GM19240 (cell line): ENCODE measurements around the gene PIAS3.
"Not testable (repeated sequence)": the region's sequence is repeated elsewhere in the genome, so short reads cannot be mapped to it uniquely, and the experiment has no call there.

Experiments
- DNase-seq: peaks from one replicate; pipeline ENCODE4 v3.0.0; 2011; ENCODE audit warnings: low spot score; ENCODE audit not compliant: insufficient read length

The PIAS3 gene

DNA sequence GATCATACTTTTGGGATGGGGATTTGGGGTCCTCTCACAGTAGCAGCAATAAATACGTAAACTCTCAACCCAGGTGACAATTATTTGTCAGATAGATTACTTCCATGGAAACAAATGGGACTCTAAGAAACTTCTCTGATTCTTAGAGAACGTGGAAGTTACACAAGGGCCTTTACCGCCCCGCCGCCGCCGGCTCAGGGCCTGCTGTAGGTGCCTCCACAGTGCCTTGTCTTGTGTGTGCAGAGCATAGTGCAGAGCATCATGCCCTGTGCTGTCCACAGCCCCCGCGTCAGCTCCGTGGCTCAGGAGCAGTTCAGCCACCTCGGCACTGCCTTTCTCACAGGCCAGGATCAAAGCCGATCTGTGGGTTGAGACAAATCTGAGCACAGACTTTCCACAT, 15.8 kb upstream of the PIAS3 start:
- DNase-seq, result no peak

DNA sequence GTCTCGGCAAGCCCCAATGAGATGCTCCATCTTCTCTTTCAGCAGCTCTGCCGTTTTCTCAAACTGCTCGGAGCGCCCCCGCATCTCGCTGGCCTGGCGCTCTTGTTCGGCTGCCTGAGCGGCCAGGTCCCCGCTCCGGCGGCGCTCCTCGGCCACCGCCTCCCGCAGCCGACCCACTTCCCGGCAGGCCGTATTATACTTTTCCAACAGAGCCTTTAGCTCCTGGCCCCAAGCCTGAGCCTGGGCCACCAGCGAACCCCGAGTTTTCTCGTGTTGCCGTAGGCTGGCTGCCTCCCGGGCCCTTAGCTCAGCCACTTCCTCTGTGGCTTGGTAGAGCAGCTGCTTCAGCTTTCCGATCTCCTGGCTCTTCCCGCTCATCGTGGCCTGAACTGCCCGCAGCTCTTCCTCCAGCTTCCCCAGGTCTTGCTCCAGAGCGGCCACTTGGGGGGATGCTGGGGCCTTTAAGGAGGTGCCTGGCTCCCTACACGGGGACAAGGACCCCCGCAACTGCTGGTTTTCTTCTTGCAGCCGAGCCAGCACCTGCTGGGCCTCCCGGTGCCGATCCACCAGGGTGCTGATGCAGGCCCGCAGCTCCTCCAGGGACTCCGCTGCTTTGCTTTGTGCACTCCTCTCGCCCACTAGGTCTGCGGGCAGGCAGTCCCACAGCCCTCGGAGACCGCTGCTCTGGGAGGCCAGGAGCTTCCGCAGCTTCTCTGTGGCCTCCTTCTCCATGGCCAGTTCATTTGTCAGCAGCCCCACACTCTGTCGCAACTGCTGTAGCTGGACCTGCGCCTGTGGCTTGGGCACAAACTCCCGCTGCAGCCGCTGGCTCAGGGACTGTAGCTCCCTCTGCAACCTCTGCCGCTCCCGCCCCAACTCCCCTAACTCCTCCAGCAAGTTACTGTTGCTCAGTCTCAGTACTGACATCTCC, 13.4 kb upstream of the PIAS3 start:
- no peak for DNase-seq

DNA sequence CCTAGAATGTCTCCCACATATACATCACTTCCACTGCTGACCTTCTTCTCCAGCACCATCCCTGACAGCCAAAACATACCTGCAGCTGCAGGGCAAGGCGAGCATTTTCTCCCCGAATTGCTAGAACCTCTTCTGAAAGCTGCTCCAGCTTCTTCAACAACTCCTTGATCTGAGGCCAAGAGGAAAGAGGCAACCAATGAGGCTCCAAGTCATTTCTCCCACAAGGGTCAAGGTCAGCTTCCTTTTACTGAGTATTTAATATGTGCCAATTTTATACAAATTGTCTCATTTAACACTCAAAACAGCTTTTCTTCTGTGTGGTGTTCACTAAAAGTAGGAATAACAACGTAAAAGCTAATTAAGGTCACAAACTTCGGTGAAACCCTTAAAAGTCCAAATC, 9.4 kb upstream of the PIAS3 start:
- no peak for DNase-seq

DNA sequence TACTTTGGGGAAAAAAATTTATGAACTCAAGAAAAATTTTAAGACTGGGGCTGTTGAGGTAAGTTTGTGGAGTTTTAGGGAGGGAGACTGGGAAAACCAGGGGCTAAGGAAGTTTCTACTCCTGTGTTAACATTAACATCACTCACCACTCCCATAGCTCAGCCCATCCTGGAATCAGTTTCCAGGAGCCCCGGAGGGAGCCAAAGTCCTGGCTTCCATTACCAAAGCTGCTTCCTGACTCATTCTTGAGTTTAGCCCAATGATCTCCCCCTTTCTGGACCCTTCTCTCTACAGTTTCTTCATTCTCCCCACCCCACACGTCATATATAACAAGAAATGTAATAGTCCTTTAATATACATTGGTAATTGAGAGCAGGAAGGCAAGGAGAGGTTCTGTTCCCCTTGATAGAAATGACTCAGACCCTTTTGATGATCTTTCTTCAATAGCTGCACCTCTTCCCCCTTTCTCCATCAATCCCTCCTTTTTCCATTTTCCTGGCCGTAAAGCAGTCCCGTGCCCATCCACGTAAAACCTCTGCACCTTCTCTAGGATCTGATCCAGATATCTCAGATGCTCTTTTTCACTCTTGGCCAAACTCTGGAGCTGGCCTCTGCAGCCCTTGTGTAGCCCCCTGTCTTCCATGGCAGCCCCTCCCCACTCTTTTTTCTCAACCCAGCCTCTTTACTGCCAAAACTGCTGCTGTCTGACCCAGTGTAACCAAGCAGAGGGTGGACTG, 4.6 kb upstream of the PIAS3 start:
- no peak for DNase-seq

DNA sequence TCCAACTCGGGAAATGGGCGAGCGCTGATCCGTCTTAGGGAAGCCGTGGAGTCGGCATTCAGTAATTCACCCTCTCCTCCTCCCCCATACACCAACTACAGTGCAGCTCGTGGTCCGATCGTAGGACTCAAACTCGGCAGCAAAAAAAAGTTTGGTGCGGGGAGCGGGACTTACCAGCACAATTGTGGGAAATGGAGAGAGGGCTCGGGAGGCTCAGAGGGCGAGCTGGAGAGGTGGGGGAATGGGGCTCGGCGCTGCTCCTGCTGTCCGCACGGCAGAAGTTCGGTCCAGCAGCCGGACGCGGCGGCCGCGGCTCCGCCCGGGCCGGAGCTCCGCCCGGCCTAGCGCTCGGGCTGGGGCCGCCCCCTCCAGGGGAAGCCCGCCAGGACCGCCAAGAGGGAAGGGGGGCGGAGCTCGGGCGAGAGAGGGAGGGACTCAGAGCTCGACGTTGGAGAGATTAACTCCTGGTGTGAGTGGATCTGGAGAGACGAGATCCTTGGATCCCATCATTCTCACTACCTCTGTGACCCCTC, 676 bp upstream of the PIAS3 start:
- DNase-seq, result peak; percentile 82

DNA sequence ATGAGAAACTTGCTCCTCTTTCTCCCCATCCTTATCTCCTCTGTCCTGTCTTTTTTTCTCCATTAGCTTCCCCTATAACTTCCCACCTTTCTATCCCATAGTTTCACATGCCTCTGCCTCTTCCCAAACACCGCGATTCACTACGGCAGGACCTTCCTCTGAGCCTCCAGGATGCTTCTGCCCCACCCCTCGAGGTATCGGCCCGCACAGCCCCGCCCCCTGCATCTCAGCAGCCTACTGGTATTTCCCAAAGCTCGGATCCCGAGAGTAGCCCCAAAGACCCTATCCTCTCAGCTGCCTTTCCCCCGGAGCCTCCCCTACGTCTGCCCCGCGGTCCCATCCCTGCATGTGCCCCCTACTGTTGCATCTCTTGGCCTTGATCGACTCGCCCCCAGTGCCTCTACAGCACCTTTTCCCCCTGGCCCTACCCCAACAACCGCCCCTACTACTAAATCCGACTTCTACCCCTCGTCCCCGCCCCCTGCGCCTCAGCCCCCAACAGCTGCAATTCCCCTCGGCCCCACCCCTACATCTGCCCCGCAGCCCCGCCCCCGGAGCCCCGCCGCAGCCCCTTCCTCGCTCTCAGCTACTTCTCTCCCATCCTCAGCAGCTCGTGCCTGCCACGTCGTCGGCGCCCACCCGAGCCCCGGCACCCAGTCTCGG, 512 bp downstream of the PIAS3 start:
- peak; percentile 37 for DNase-seq

DNA sequence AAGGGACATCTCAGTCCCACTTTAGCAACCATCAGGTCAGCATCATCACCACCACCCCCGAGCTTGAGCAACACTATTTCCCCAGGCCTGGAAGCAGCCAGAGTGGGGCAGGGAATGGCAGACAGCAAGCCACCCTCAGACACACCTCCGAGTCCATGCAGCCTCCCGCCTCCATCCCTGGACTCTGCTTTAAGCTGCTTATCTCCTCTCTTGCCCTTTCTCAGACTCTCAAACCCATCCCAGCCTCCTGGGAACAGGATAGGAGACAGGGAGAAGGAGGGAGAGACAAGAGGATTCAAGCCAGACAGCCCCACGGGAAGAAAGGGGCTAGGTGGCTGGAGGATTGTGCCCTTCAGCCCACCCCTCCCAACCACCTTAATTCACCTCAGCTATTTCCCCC, 1.7 kb downstream of the PIAS3 start:
- no peak for DNase-seq

DNA sequence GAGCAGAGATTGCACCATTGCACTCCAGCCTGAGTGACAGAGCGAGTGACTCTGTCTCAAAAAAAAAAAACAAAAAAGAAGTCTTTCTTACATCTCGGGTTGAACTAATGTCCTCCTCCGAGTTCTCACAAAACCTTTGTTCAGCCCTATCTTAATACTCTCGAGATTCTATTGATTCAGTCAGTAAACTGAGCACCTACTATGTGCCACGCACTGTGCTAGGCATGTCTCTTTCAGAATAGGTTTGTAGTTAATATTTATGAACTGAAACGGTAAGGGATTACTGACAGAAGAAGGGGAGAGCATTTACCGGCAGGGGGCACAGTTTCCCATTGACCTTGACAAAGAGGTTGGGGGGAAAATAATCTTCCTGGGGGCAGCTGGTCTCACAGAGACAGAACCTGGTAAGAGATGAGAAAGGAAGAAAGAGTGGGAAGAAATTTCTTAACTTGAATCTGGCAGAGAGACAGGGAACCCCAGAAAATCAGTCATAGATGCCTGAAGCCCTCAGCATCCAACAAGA, 3.4 kb downstream of the PIAS3 start:
- DNase-seq, result no peak

DNA sequence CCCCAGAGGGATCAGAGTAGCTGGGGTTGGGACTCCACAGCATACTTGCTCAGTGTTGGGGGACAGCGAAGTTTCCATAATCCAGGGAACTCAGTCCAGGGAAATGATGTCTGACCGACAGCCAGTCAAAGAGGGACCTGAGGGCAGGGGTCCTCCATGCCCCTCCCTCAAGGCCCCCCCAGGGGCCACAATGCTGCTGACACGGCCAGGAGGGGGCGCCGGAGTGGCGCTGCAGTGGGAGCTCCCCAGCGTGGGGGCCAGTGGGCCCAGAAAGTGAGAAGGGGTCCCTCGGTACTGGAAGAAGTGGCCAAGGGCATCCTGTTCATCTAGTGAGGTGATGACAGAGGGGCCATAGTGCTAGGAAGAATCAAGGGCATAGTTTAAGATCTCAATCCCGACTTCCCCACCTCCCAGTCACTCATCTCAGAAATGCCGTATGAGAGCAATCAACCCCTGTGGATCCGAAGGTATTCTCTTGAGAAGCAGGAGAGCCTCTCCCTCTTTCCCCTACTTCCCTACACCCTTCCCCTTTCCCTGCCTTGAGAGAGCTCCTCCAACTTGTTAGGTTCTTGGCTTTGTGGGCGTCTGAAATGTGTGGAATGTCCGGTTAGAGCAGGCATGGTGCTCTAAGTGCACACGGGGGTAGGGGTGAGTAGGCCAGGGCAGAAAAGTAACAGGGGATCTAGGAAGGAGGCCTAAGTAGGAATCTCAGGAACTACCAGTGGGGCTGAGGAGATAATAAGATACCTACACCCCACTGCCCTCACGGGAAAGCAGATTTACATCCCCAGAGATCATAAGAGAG, 9.3 kb downstream of the PIAS3 start:
- DNase-seq, result no peak

DNA sequence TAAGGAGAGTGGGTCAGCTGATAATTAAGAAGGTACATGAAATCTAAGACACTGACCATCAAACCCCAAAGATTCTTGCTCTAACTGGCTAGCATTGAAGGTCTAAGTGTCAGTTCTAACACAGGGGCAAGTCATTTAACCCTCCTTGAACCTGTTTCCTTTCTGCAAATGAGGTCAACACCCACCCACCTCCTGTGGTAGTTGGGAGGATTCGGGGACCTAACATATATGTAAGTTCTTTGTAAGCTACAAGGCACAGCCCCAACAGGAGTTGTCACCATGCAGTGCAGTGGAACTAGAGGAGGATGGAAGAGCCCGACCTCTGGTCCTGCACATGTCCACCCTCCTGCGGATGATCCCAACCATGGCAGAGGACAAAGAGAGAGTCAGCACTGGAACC, 11.1 kb downstream of the PIAS3 start:
- DNase-seq, result no peak

DNA sequence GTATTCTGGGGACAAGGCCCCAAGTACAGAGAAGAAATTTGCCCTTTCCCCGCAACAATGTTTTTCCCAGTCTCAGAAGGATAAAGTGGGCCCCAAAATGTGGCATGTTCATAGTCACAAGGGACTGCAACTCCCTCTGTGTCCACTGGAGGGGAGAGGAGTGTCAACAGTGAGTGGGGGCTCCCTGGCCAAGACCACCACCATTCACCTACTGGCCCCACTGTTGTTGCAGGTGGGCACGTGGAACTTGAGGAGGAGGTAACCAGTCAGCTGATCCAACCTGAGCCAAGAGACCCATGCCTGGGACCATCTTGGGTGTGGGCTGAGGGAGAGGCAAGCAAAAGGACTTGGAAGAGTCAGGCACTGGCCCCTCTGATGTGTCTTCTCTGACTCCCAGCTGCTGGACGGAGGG, 12.7 kb downstream of the PIAS3 start:
- DNase-seq, result peak; percentile 44

DNA sequence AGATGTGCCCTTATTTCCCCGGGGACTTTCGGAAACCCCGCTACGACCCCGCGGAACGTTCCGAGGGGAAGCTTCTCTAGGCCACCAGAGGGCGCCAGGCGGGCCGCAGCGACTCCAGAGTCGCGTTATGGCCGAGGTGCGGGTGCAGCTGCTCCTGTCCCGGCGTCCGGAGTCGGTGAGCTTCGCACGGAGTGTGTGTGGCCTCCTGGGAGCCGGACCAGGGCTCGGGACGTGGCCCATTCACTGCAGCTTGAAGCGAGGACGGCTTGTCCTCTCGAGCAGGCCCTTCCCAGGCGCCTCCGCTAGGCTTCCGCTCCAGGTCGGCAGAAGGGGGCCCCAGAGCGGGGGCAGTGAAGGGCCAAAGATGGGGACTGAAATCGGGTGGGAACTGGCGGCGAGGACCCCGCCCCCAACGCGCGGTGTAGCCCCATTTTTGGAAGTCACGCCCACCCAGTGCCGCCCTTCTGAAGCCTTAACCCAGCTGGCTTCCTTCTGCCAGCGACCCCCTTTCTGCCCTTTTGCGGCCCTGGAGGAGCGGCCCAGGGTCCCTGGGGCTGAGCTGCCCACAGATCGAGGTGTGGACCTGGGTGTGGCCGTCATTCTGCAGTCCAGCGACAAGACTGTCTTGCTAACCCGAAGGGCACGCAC, 13.2 kb downstream of the PIAS3 start, which contains the start of gene NUDT17:
Gene NUDT17 (plus strand): TSS at position 117 of the 648 bp plus-strand sequence. CDS start 11 bp downstream, at position 128.
- peak; percentile 74 for DNase-seq

DNA sequence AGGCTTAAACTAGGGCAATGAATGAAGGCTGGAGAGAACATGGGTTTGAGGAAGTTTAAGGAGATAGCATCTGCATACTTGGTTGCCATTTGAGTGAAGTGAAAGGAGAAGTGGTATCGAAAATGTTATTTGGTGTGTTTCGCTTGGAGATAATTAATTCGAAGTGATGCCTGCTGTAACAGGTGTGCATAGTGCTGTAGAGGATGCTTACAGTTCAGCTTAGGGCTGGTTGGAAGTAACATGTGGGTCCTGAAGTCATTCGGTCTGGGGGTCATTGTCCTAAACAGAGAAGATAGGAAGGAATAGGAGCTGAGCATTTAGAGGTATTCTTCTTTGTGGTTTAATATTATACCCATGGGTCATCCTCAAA, 13.8 kb downstream of the PIAS3 start:
- peak; percentile 27 for DNase-seq

DNA sequence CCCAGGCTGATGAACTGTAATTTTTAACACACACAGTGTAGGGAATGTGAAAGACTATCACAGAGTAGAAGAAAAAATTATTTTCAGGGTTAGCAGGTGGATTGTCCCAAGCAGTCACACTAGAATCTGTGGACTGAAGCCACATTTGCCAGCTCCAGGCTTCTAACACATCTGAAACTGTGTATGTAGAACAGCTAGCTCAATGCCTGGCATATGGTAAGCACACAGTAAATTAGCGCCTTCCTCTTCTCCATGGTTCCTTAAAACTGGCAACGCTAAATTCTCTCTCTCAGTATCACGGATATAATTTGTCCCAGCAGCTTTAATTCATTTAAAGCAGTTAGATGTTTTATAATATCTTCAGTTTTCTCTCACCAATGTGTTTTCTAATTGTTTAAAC, 15.8 kb downstream of the PIAS3 start:
- no peak for DNase-seq

DNA sequence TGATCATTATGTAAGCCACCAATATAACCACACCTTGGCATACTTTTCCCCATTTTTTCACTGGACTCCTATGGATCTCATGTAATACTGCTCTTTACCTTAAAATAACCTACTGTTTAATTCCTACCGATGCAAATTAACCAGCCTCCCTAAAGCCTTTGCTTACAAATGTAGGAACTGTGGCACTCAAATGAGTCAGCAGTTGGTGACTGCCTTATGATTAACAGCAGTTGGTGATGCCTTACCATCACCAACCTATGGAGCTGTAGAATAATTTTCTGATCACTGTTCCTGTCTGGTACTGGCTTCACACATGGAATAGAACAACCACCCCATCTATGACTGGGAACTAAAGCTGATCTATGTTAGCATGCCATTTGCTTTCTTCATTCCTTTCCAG, 21.2 kb downstream of the PIAS3 start:
- DNase-seq, result no peak

DNA sequence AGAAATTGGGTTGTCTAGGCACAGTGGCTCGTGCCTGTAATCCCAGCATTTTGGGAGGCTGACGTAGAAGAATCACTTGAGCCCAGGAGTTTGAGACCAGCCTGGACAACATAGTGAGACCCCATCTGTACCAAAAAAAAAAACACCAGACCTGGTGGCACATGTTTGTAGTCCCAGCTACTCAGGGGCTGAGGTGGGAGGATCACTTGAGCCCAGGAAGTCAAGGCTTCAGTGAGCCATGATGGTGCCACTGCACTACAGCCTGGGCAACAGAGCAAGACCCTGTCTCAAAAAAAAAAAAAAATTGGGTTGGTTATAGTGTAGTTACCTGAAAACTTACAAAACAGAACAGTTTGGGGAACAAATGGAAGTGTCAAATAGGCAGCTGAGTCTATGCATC, 28.1 kb downstream of the PIAS3 start:
- DNase-seq, result not testable (repeated sequence)

DNA sequence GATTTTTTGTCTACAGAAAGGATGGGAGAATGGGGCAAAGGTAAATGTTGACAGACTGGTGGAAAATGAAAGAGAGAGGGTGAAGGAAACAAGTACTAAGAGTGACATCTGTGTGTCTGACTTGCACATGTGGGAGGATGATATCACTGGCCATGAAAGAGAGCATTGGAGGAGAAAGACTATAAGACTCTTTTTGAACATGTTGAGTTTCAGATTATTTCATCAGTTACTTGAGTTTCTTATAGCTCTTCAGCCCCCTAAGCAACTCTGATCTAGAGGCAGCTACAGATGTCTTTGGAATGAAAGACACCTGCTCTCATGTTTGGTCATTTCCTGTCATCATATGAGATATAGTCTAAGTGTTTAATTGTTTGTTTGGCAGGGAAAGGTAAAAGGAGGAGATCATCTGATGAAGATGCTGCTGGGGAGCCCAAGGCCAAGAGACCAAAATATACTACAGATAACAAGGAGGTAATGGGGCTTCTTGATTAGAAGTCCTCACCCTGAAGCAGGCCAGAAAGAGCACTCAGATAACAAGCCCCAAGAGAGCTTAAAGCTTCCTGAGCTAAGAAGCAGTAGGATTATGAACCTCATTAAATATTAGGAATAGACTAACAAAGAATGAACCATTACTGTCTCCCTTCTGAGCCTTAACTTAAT, 30.4 kb downstream of the PIAS3 start:
- DNase-seq, result no peak

DNA sequence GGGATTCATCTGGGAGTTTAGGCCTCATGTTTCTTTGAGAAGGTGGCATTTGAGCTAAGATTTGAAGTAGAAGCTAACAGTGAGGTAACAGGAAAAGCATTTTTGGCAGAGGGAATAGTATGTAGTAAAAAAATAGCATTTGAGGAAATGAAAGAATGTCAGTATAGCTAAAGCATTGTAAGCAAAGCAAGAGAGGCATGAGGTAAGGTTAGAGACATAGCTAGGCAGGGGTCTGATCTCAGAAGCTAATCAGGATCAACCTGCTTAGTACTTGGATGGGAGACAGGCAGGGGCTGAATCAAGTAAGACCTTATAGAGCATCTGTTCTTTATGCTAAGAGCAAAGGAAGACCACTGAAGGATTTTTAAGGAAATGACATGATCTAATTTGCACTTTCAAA, 30.9 kb downstream of the PIAS3 start:
- DNase-seq, result no peak

DNA sequence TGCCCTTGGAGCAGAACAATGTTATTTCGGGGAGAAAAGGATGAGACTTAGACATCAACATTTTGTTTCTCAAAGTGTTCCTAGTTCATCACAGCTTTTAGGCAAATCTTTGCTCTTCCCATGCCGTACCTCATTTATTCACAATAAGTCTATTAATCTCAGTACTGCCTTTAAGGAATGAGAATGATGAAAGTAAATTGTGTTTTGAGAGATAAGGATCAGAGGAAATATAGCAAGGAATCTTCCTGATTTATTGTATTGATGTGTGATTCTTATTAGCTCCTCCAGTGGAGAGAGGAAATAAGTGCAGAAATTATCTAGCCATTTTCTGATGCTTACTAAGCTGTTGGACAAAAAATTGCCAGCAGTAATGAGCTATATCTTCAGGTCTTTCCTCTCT, 32.9 kb downstream of the PIAS3 start:
- DNase-seq, result no peak

DNA sequence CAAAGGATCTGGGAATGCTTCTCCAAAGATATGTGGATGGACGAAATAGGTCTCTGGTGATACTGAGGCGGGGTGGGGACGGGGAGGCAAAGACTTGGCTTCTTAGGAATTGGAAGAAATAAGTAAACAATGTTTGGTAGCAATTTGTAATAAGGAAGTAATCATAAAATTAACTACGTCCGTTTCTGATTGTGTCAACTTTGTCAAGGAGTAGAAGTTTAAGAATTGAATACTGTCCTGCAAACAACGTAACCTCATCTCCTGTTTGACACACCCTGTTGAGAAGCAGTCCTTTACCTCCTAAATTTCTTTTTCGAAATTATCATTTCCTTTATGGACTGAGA, 34.4 kb downstream of the PIAS3 start:
- no peak for DNase-seq
